Neural cell (in vitro differentiated cells): ENCODE results near the gene CCDC27. TPM values are rescaled to one million over a fixed set of nuclear protein-coding genes. Genes with fewer than 3 reads are reported as not detected.
A peak's percentile ranks its signal among the peaks of the same experiment; 100 is the strongest.

ENCODE experiments used
- H2AFZ ChIP-seq: fragments of 200-600, 300-800 bp; sonication (generic), shearing (Covaris generic); 2 replicates; pipeline ENCODE4 v1.6.0; 2014; ENCODE audit warnings: low read depth, mild to moderate bottlenecking, antibody characterized with exemption, low read length, moderate library complexity
- H3F3A ChIP-seq: fragments of 200-600 bp; shearing (Covaris generic); 2 replicates; pipeline ENCODE4 v1.6.1; 2016; ENCODE audit warnings: mild to moderate bottlenecking, moderate library complexity, mixed read lengths, antibody characterized with exemption, low read length; ENCODE audit not compliant: insufficient read depth, poor library complexity, severe bottlenecking
- H3K27ac ChIP-seq: fragments of 200-600, 300-800 bp; sonication (generic), shearing (Covaris generic); 2 replicates; pipeline ENCODE4 v1.5.1; 2014; ENCODE audit warnings: mild to moderate bottlenecking, low read length, moderate library complexity
- H3K27me3 ChIP-seq: fragments of 300-800, 200-600 bp; sonication (generic), shearing (Covaris generic); 2 replicates; pipeline ENCODE4 v1.6.0; 2014; ENCODE audit warnings: mild to moderate bottlenecking, low read depth, low read length, moderate library complexity; ENCODE audit not compliant: insufficient read depth
- H3K36me3 ChIP-seq: fragments of 300-800, 200-600 bp; sonication (generic), shearing (Covaris generic); 2 replicates; pipeline ENCODE4 v1.5.1; 2014; ENCODE audit warnings: mild to moderate bottlenecking, antibody characterized with exemption, low read length, moderate library complexity; ENCODE audit not compliant: insufficient read depth
- H3K4me2 ChIP-seq: fragments of 300-800, 200-600 bp; sonication (generic), shearing (Covaris generic); 2 replicates; pipeline ENCODE4 v1.6.0; 2014; ENCODE audit warnings: mild to moderate bottlenecking, low read length
- H3K4me3 ChIP-seq: fragments of 300-800, 200-600 bp; sonication (generic), shearing (Covaris generic); 2 replicates; pipeline ENCODE4 v1.5.1; 2014; ENCODE audit warnings: mild to moderate bottlenecking, low read length, moderate library complexity
- H3K79me2 ChIP-seq: fragments of 200-600 bp; shearing (Covaris generic); replicated peaks from 2 replicates; pipeline ENCODE4 v1.6.0; 2014; ENCODE audit warnings: mild to moderate bottlenecking, low read length, moderate library complexity; ENCODE audit not compliant: insufficient read depth
- H3K9ac ChIP-seq: fragments of 300-800, 200-600 bp; sonication (generic), shearing (Covaris generic); 2 replicates; pipeline ENCODE4 v1.6.1; 2016; ENCODE audit warnings: mild to moderate bottlenecking, low read length, mixed read lengths
- H3K9me2 ChIP-seq: fragments of 200-600 bp; shearing (Covaris generic); 2 replicates; pipeline ENCODE4 v1.6.1; 2016; ENCODE audit warnings: mild to moderate bottlenecking, low read length, mixed read lengths; ENCODE audit not compliant: insufficient read depth
- H3K9me3 ChIP-seq: fragments of 200-600, 300-800 bp; sonication (generic), shearing (Covaris generic); 2 replicates; pipeline ENCODE4 v1.6.1; 2016; ENCODE audit warnings: mild to moderate bottlenecking, mixed run types, low read length, moderate library complexity, mixed read lengths
- H4K20me1 ChIP-seq: fragments of 200-600 bp; shearing (Covaris generic); 2 replicates; pipeline ENCODE4 v1.6.1; 2016; ENCODE audit warnings: mild to moderate bottlenecking, mixed run types; ENCODE audit not compliant: insufficient read depth
- CTCF ChIP-seq: fragments of 450-650 bp; IDR thresholded peaks from 2 replicates; pipeline ENCODE4 v1.5.1; 2014; ENCODE audit warnings: antibody characterized with exemption, mild to moderate bottlenecking, moderate library complexity; ENCODE audit not compliant: poor library complexity, severe bottlenecking
- EZH2 ChIP-seq: fragments of 200-600, 300-800 bp; shearing (Covaris generic), sonication (generic); IDR thresholded peaks from 2 replicates; pipeline ENCODE4 v1.6.1; 2014; ENCODE audit warnings: antibody characterized with exemption, low read length, borderline replicate concordance, mild to moderate bottlenecking; ENCODE audit not compliant: insufficient read depth, poor library complexity, severe bottlenecking
- MXI1 ChIP-seq: fragments of 450-650 bp; conservative IDR thresholded peaks from 2 replicates; pipeline ENCODE4 v1.6.1; 2014; ENCODE audit warnings: antibody characterized with exemption, mild to moderate bottlenecking; ENCODE audit not compliant: poor library complexity, severe bottlenecking
- POLR2AphosphoS5 ChIP-seq: IDR thresholded peaks from 2 replicates; pipeline ENCODE4 v1.6.1; 2012
- RAD21 ChIP-seq: fragments of 450-650 bp; conservative IDR thresholded peaks from 2 replicates; pipeline ENCODE4 v1.6.1; 2014; ENCODE audit warnings: antibody characterized with exemption, mild to moderate bottlenecking, moderate library complexity
- SMC3 ChIP-seq: fragments of 450-650 bp; conservative IDR thresholded peaks from 2 replicates; pipeline ENCODE4 v1.6.1; 2014; ENCODE audit warnings: antibody characterized with exemption, mild to moderate bottlenecking, moderate library complexity; ENCODE audit not compliant: poor library complexity
- polyA plus RNA-seq: library from polyadenylated mRNA; depleted of rRNA; stranded (reverse); fragments of >200 nt; gene quantifications from 2 replicates; pipeline ENCODE4 v1.2.3, GENCODE V29; 2014

CCDC27 gene
- polyA plus RNA-seq, 1 donor from 2014 or later = not detected

GRCh38 chr1:3774276-3774945, 22.2 kb downstream of the CCDC27 start:
- H3K9ac ChIP-seq = no peak overlapping the region
- H3F3A ChIP-seq = no peaks in the 10 kb centered on the region
- TF ChIP-seq CTCF = no peak
- TF ChIP-seq EZH2 = no peak
- TF ChIP-seq MXI1 = no peak
- no peaks in the 10 kb centered on the region for H3K9me3 ChIP-seq
- no peak overlapping the region for H3K4me3 ChIP-seq
- H3K79me2 ChIP-seq = no peaks in the 10 kb centered on the region
- no peaks in the 10 kb centered on the region for H4K20me1 ChIP-seq
- H3K27ac ChIP-seq = no peak overlapping the region
- H3K9me2 ChIP-seq = no peaks in the 10 kb centered on the region
- peaks cover 4% of the 10 kb centered on the region for H3K27me3 ChIP-seq
- H3K36me3 ChIP-seq = no peaks in the 10 kb centered on the region
- H2AFZ ChIP-seq = no peak overlapping the region
- no peak overlapping the region for H3K4me2 ChIP-seq

DNA sequence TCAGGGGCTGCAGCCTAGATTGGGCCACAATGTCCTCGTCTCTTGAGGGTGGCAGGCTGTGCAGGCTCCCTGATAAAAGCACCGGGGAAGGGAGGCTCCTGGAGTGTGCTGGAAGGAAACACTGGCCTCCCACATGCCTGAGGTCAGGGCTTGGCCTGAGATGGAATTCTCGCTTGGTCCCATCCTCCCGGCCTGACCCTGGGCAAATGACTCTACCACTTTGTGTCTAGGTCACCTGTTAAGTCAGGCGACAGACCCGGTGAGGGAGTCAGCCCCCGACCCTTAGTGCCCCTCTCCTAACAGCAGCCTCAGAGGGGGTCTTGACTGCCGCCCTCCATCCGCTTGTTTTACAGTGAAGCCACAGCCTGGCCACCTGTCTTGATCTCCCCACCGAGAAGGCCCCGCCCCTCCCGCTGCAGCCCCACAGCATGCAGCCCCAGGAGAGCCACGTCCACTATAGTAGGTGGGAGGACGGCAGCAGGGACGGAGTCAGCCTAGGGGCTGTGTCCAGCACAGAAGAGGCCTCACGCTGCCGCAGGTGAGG, 22.8 kb downstream of the CCDC27 start:
- Histone ChIP-seq H3K9me3 (no peaks in the 10 kb centered on the region), H3K4me2 (no peak overlapping the region), H4K20me1 (no peaks in the 10 kb centered on the region), H3K4me3 (no peak overlapping the region), H2AFZ (no peak overlapping the region), H3K36me3 (no peaks in the 10 kb centered on the region), H3F3A (no peaks in the 10 kb centered on the region), H3K9ac (no peak overlapping the region), H3K79me2 (no peaks in the 10 kb centered on the region), H3K27ac (no peak overlapping the region), H3K9me2 (no peaks in the 10 kb centered on the region), H3K27me3 (peaks cover 4% of the 10 kb centered on the region)
- no peak for TF ChIP-seq CTCF
- TF ChIP-seq EZH2 = no peak
- no peak for TF ChIP-seq SMC3
- no peak for TF ChIP-seq POLR2AphosphoS5

GRCh38 chr1:3775490-3776230, 23.4 kb downstream of the CCDC27 start:
- H3K4me2 ChIP-seq = no peak overlapping the region
- H3K79me2 ChIP-seq = no peaks in the 10 kb centered on the region
- TF ChIP-seq CTCF (peak; percentile 30), RAD21 (no peak)
- H3K9me2 ChIP-seq = no peaks in the 10 kb centered on the region
- H2AFZ ChIP-seq = no peak overlapping the region
- no peak overlapping the region for H3K9ac ChIP-seq
- H3F3A ChIP-seq = no peaks in the 10 kb centered on the region
- no peaks in the 10 kb centered on the region for H3K36me3 ChIP-seq
- peaks cover 4% of the 10 kb centered on the region for H3K27me3 ChIP-seq
- no peak overlapping the region for H3K27ac ChIP-seq
- H3K4me3 ChIP-seq = no peak overlapping the region
- H3K9me3 ChIP-seq = no peaks in the 10 kb centered on the region
- no peaks in the 10 kb centered on the region for H4K20me1 ChIP-seq
